ENCODE results near the gene KLC3.
"Not testable (repeated sequence)": the region's sequence is repeated elsewhere in the genome, so short reads cannot be mapped to it uniquely, and the experiment has no call there.

Gene KLC3

GRCh38 chr19:45333609-45334303 lies 6.8 kb upstream of the KLC3 start:
- no peaks in the 10 kb centered on the region for H3K4me1 Mint-ChIP-seq
- H3K4me3 Mint-ChIP-seq = no peak overlapping the region
- peaks cover 17% of the 10 kb centered on the region for H3K27me3 Mint-ChIP-seq
- DNase-seq (no peak), ATAC-seq (no peak)
- no peaks in the 10 kb centered on the region for H3K9me3 Mint-ChIP-seq
- H3K27ac Mint-ChIP-seq = no peak overlapping the region

- not testable (repeated sequence) for H3K4me3 Mint-ChIP-seq, H3K27ac Mint-ChIP-seq, ATAC-seq, H3K4me1 Mint-ChIP-seq, DNase-seq, H3K9me3 Mint-ChIP-seq
- H3K27me3 Mint-ChIP-seq = peaks cover 14% of the 10 kb centered on the region
These were observed 5.7 kb upstream of the KLC3 start for GRCh38 chr19:45334881-45335280.

- peaks cover 6% of the 10 kb centered on the region for H3K4me1 Mint-ChIP-seq
- no peak overlapping the region for H3K27ac Mint-ChIP-seq
- H3K4me3 Mint-ChIP-seq = no peak overlapping the region
- ATAC-seq (no peak), DNase-seq (no peak)
- H3K9me3 Mint-ChIP-seq = no peaks in the 10 kb centered on the region
- H3K27me3 Mint-ChIP-seq = peaks cover 21% of the 10 kb centered on the region
These were observed 3.8 kb upstream of the KLC3 start for GRCh38 chr19:45336696-45337251.

- peaks cover 6% of the 10 kb centered on the region for H3K4me1 Mint-ChIP-seq
- peak overlapping the region in 1 of 2 donors; percentile 78 for H3K4me3 Mint-ChIP-seq
- no peak for ATAC-seq
These were observed 921 bp upstream of the KLC3 start for GRCh38 chr19:45339629-45340028.

GRCh38 chr19:45340899-45341453 lies 426 bp downstream of the KLC3 start:
- Mint-ChIP-seq H3K9me3 (no peaks in the 10 kb centered on the region), H3K27me3 (peaks cover 41% of the 10 kb centered on the region), H3K4me1 (peaks cover 6% of the 10 kb centered on the region), H3K4me3 (no peak overlapping the region), H3K27ac (no peak overlapping the region)
- DNase-seq = no peak
- ATAC-seq = peak; percentile 42

More at GRCh38 chr19:45339629-45340028, 921 bp upstream of the KLC3 start:
- Mint-ChIP-seq H3K9me3 (no peaks in the 10 kb centered on the region), H3K27me3 (peaks cover 29% of the 10 kb centered on the region), H3K27ac (no peak overlapping the region)
- no peak for DNase-seq

- ATAC-seq (no peak), DNase-seq (no peak)
- peaks cover 36% of the 10 kb centered on the region for H3K27me3 Mint-ChIP-seq
- H3K4me3 Mint-ChIP-seq = no peak overlapping the region
- no peak overlapping the region for H3K27ac Mint-ChIP-seq
- no peaks in the 10 kb centered on the region for H3K9me3 Mint-ChIP-seq
- H3K4me1 Mint-ChIP-seq = peaks cover 7% of the 10 kb centered on the region
These were observed 2.4 kb downstream of the KLC3 start for GRCh38 chr19:45342911-45343310.

GRCh38 chr19:45344621-45345505 lies 4.3 kb downstream of the KLC3 start:
- ATAC-seq (no peak), DNase-seq (no peak)
- Mint-ChIP-seq H3K4me3 (no peak overlapping the region), H3K4me1 (peaks cover 14% of the 10 kb centered on the region), H3K27me3 (peaks cover 33% of the 10 kb centered on the region), H3K27ac (peak overlapping the region in 1 of 2 donors; percentile 49), H3K9me3 (no peaks in the 10 kb centered on the region)

- Mint-ChIP-seq H3K27me3 (peaks cover 27% of the 10 kb centered on the region), H3K4me3 (no peak overlapping the region), H3K9me3 (no peaks in the 10 kb centered on the region), H3K27ac (no peak overlapping the region), H3K4me1 (peaks cover 8% of the 10 kb centered on the region)
- ATAC-seq (no peak), DNase-seq (no peak)
These were observed 4.9 kb downstream of the KLC3 start for GRCh38 chr19:45345506-45345860.

GRCh38 chr19:45346449-45346848 lies 5.9 kb downstream of the KLC3 start:
- H3K9me3 Mint-ChIP-seq = no peaks in the 10 kb centered on the region
- H3K27ac Mint-ChIP-seq = no peak overlapping the region
- peaks cover 8% of the 10 kb centered on the region for H3K4me1 Mint-ChIP-seq
- DNase-seq (no peak), ATAC-seq (no peak)
- H3K4me3 Mint-ChIP-seq = no peak overlapping the region
- peaks cover 26% of the 10 kb centered on the region for H3K27me3 Mint-ChIP-seq

- Mint-ChIP-seq H3K9me3 (no peaks in the 10 kb centered on the region), H3K4me3 (no peak overlapping the region), H3K4me1 (peaks cover 8% of the 10 kb centered on the region), H3K27ac (peak overlapping the region in 1 of 2 donors; percentile 25), H3K27me3 (peaks cover 26% of the 10 kb centered on the region)
- ATAC-seq (no peak), DNase-seq (no peak)
These were observed 7.2 kb downstream of the KLC3 start for GRCh38 chr19:45347570-45348366.

- H3K4me3 Mint-ChIP-seq = no peak overlapping the region
- DNase-seq = no peak
- H3K27ac Mint-ChIP-seq = no peak overlapping the region
- no peaks in the 10 kb centered on the region for H3K9me3 Mint-ChIP-seq
- peaks cover 26% of the 10 kb centered on the region for H3K27me3 Mint-ChIP-seq
- no peak for ATAC-seq
- peaks cover 8% of the 10 kb centered on the region for H3K4me1 Mint-ChIP-seq
These were observed 8.0 kb downstream of the KLC3 start for GRCh38 chr19:45348367-45349125.

- H3K9me3 Mint-ChIP-seq = no peaks in the 10 kb centered on the region
- no peak overlapping the region for H3K4me3 Mint-ChIP-seq
- ATAC-seq (no peak), DNase-seq (no peak)
- peaks cover 8% of the 10 kb centered on the region for H3K4me1 Mint-ChIP-seq
- H3K27me3 Mint-ChIP-seq = peaks cover 24% of the 10 kb centered on the region
- no peak overlapping the region for H3K27ac Mint-ChIP-seq
These were observed 8.5 kb downstream of the KLC3 start for GRCh38 chr19:45349126-45349415.

GRCh38 chr19:45349430-45349941 lies 8.9 kb downstream of the KLC3 start:
- ATAC-seq (no peak), DNase-seq (no peak)
- Mint-ChIP-seq H3K4me1 (peaks cover 8% of the 10 kb centered on the region), H3K9me3 (no peaks in the 10 kb centered on the region), H3K27me3 (peaks cover 20% of the 10 kb centered on the region), H3K27ac (no peak overlapping the region), H3K4me3 (no peak overlapping the region)

- ATAC-seq (no peak), DNase-seq (no peak)
- no peaks in the 10 kb centered on the region for H3K9me3 Mint-ChIP-seq
- H3K4me3 Mint-ChIP-seq = no peak overlapping the region
- peaks cover 8% of the 10 kb centered on the region for H3K4me1 Mint-ChIP-seq
- peaks cover 9% of the 10 kb centered on the region for H3K27me3 Mint-ChIP-seq
- H3K27ac Mint-ChIP-seq = no peak overlapping the region
These were observed 10.0 kb downstream of the KLC3 start for GRCh38 chr19:45350477-45351058.
